Esophagus muscularis mucosa (tissue), 3 donors: ENCODE measurements around the gene GLCE.

Experiments used
- CTCF ChIP-seq, 3 experiments: fragments of 200-600 bp in 2 of 3; fragments of 450-650 bp in 1 of 3; sonication (generic) in 2 of 3; IDR thresholded peaks; one replicate each; pipeline ENCODE4 v1.5.1; 2017 to 2019; ENCODE audit warnings: antibody characterized with exemption in 3 of 3, mild to moderate bottlenecking in 2 of 3, moderate library complexity in 1 of 3
- POLR2A ChIP-seq: fragments of 450-650 bp; IDR thresholded peaks from one replicate; pipeline ENCODE4 v1.6.1; 2017; ENCODE audit warnings: antibody characterized with exemption, moderate library complexity, mild to moderate bottlenecking, low read depth
- POLR2AphosphoS5 ChIP-seq, 2 donors: sonication (generic); formaldehyde crosslinking; IDR thresholded peaks; one replicate each; pipeline ENCODE4 v1.6.1; 2017; ENCODE audit warnings: antibody characterized with exemption in 2 of 2

DNA sequence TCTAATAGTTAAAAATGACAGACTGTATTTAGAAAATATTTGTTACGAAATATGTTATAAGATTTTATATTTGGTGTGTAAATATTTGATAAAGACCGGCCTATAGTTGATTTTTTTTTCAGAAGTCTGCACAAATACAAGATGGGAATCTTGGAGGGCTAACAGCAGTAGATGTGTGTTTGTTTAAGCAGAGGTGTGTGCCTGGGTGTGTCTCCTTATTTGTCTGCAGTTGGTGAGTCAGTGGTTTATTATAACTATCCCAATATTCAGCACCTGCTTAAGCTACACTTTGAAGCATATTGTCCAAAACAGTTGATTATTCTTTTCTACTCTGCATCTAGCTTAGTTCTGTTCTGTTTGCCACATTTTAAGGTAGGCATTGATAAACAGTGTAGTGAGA lies 12.4 kb downstream of the GLCE start:
- TF ChIP-seq CTCF (IDR thresholded peaks at IDR 0.05) (no peak), POLR2AphosphoS5 (IDR thresholded peaks at IDR 0.05) (no peak), POLR2A (no peak)
